GM20000 (cell line): Measurements from ENCODE around the gene FNTB.

Experiments used
- DNase-seq: peaks from one replicate; pipeline ENCODE4 v3.0.0; 2012; ENCODE audit warnings: low spot score
- TF ChIP-seq, protein P1 (sequence below): IDR thresholded peaks from 2 replicates; pipeline ENCODE4 v1.5.1; 2012; ENCODE audit warnings: mild to moderate bottlenecking, control low read depth; ENCODE audit errors: extremely low read depth, missing control alignments

The FNTB gene

DNA sequence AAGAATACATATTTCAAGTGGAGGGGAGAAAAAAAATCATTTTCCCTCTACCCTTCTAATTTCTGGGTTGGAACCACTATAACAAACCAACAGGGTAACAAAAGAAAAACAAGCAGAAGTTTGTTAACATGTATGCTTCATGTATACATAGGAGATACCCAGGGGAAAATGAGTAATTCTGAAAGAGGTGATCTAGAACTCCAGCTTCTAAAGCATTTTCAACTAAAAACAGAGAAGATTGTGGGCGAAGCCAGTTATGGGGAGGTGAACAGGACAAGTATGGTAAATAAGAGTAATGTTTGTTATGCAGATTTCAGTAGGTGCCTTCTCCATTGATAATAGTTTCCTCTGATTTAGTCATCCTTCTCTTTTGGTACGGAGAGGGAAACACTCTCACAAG is 16.7 kb downstream of the FNTB start:
- DNase-seq: peak; percentile 36
- TF ChIP-seq, protein P1, sequence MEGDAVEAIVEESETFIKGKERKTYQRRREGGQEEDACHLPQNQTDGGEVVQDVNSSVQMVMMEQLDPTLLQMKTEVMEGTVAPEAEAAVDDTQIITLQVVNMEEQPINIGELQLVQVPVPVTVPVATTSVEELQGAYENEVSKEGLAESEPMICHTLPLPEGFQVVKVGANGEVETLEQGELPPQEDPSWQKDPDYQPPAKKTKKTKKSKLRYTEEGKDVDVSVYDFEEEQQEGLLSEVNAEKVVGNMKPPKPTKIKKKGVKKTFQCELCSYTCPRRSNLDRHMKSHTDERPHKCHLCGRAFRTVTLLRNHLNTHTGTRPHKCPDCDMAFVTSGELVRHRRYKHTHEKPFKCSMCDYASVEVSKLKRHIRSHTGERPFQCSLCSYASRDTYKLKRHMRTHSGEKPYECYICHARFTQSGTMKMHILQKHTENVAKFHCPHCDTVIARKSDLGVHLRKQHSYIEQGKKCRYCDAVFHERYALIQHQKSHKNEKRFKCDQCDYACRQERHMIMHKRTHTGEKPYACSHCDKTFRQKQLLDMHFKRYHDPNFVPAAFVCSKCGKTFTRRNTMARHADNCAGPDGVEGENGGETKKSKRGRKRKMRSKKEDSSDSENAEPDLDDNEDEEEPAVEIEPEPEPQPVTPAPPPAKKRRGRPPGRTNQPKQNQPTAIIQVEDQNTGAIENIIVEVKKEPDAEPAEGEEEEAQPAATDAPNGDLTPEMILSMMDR: no peak

DNA sequence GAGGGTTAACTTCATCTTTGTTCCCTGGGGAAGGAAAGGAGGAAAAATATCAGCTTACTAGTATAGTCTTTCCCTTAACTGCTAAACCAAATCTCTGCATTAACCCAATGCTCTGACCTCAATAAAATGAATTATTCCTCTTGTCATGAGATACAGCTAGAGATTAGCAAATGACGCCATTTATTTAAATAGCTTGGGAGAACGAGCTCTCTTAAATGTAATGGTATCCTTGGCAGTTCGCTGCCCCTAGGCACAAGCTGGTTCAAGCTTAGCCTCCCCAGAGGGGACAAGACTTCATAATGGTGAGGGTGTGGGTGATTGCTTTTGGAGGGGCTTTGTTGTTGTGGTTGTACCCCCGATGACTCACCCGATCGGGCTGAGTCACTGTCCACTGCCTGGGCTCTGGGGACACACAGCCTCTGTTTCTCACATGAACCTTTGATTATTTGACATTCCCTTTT is 19.6 kb downstream of the FNTB start:
- no peak for DNase-seq
- TF ChIP-seq, protein P1: no peak

DNA sequence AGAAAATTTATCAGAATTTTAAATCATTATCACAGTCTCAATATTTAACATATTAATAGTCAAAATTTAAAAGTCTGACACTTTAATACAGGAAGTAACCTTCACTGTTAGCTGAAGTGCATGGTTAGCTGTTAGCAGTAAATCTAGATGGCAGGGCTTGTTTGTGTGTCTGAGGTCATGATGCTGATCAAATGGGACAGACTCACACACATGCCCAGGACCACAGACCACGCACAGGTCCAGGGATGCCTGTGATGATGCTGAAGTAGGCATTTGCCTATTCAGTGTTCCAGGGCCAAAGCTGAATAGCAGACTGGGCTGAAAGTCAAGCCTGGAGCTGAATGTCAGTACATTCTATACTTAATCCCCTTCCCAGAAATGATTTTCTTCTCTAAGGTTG is 20.5 kb downstream of the FNTB start:
- no peak for DNase-seq
- TF ChIP-seq, protein P1: no peak

DNA sequence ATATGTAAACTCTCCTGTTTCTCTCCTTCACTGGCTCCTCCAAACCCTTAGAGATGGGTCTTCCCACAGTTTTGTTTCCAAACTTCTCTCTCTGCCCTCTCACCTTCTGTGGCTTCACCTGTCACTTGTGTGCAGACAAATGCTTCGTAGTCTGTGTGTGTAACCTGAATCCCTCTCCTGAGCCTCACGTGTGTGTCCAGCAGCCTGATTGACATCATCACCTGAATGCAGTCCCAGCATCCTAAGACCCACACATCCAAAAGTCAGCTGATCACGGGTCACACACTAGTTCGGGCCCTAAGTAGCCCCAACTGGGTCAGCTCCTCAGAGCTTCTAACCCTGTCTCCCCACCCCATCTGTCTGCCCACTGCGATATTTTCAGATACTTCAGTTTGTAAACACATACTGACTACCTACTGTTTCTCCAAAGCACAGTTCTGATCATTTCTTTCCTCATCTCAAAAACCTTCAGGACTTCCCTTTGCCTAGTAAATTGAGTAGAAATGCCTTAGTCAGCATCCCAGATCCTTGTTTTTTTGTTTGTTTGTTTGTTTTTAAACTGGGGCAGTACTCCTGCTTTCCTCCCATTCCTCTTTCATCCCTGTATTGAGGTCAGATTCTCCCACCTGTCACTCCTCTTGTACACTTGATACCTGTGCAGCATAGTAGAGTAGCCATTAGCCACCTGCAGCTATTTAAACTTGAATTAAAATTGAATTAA is 23.7 kb downstream of the FNTB start:
- TF ChIP-seq, protein P1: no peak
- DNase-seq: no peak

DNA sequence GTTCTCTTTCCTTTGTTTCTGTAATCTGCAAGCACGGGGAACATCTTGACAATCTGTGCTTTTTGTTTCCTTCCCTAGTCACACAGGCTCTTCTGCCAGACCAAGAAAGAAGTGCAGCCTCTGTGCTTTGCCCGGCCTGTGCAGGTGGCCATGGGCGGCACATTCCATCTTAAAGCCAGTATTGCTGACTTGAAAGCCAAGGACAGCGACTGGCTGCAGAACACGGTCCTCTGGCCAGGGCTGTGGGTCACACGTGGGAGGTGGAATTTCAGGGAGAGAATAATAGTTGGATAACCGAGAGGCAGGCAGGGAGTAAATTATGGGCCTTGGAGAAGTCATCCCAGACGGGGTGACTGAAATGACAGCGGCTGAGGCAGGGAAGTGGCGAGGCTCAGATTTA is 24.8 kb downstream of the FNTB start:
- TF ChIP-seq, protein P1: no peak
- DNase-seq: no peak

DNA sequence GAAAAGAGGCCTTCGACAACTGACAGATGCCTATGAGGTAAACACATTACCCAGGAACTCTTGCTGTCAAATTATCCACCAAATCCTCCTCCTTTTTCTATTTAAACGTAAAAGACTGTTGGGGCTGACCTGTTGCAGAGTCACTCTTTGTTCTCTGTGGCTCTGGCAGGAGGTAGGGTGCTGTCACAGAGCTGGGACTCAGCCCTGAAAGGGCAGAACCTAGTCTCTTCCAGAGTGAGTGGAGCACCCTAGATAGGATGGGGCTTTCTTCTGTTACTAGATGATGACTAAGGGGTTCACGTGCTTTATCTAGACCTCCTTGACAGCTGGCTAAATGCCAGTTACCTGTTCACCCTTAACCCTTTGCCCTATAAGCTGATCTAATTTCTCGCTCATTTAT is 25.7 kb downstream of the FNTB start:
- no peak for DNase-seq
- TF ChIP-seq, protein P1: no peak

DNA sequence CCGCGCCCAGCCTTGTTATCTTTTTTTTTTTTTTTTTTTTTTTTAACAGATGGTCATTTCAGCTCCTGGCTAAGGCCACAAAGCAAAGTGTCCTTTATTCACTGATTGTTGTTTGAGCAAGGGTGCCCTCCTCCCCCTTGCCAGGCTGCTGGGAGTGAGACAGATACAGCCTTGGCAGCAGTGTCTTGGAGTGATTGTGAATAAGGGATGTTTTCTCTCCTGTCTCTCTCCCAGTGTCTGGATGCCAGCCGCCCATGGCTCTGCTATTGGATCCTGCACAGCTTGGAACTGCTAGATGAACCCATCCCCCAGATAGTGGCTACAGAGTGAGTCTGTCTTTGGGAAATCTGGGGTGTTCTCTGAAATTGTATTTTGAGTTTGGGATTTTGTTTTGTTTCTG is 28.7 kb downstream of the FNTB start:
- TF ChIP-seq, protein P1: no peak
- no peak for DNase-seq
